Endothelial cell of umbilical vein (primary cell): ENCODE results near the gene CD247. TPM values are rescaled to one million over a fixed set of nuclear protein-coding genes. Genes with fewer than 3 reads are reported as not detected.

Experiments used
- BruUV-seq: library from RNA; stranded (reverse); fragments of 400-500 nt; replicated peaks from 2 replicates; lab custom pipeline; 2021; lab: Mats Ljungman, UMichigan
- CTCF ChIA-PET: fragments of 300-600, 350-600 bp; sonication (Branson Sonifier 250); formaldehyde crosslinking; loops from one replicate; lab custom pipeline; 2021; ENCODE audit warnings: antibody characterized with exemption, inconsistent platforms; lab: Charles Lee
- POLR2A ChIA-PET: fragments of 300-600, 350-600 bp; sonication (Branson Sonifier 250); formaldehyde crosslinking; loops from one replicate; lab custom pipeline; 2021; ENCODE audit warnings: antibody characterized with exemption, inconsistent platforms; lab: Charles Lee
- DNase-seq: peaks from one replicate; pipeline ENCODE4 v3.0.0-alpha.2; 2011; ENCODE audit warnings: low read depth, low spot score
- FAIRE-seq: peaks from 2 replicates; lab custom pipeline; 2011; peaks lifted over from hg19 to GRCh38; lab: Jason Lieb, UNC
- H2AFZ ChIP-seq: 2 replicates; pipeline ENCODE4 v1.6.0; 2012; ENCODE audit warnings: low read depth, low read length, control low read depth, inconsistent platforms
- H3K27ac ChIP-seq: 2 replicates; pipeline ENCODE4 v1.5.1; 2011; ENCODE audit warnings: low read depth, mild to moderate bottlenecking, control low read depth, low read length, moderate library complexity; ENCODE audit not compliant: insufficient read depth
- H3K27me3 ChIP-seq, 2 experiments: 2 replicates each; pipeline versions ENCODE4 v1.6.0 to v1.6.1; 2011; ENCODE audit warnings: low read length in 2 of 2, mixed read lengths in 1 of 2; ENCODE audit not compliant: control insufficient read depth in 2 of 2, insufficient read depth in 2 of 2
- H3K36me3 ChIP-seq, 2 experiments: 2 replicates in 1 of 2; 3 replicates in 1 of 2; pipeline ENCODE4 v1.5.1; 2011; ENCODE audit warnings: low read length in 2 of 2, mild to moderate bottlenecking in 1 of 2, moderate library complexity in 1 of 2; ENCODE audit not compliant: control insufficient read depth in 2 of 2, insufficient read depth in 2 of 2; ENCODE audit errors: extremely low read depth in 1 of 2
- H3K4me1 ChIP-seq: 3 replicates; pipeline ENCODE4 v1.5.1; 2011; ENCODE audit warnings: mild to moderate bottlenecking, low read length; ENCODE audit not compliant: control insufficient read depth, insufficient read depth; ENCODE audit errors: extremely low read depth
- H3K4me2 ChIP-seq: 2 replicates; pipeline ENCODE4 v1.6.1; 2011; ENCODE audit warnings: low read length, control low read depth, mixed read lengths; ENCODE audit not compliant: insufficient read depth
- H3K4me3 ChIP-seq, 3 experiments: fragments of 200-600 bp in 1 of 3; sonication (generic), shearing (Covaris generic) in 1 of 3; replicated peaks in 1 of 3; 2 replicates each; pipeline ENCODE4 v1.5.1; 2011 to 2016; ENCODE audit warnings: control low read depth in 3 of 3, low read length in 3 of 3, mild to moderate bottlenecking in 2 of 3, inconsistent platforms in 1 of 3, low read depth in 1 of 3, moderate library complexity in 1 of 3; ENCODE audit not compliant: insufficient read depth in 1 of 3
- H3K79me2 ChIP-seq: 2 replicates; pipeline ENCODE4 v1.6.0; 2012; ENCODE audit warnings: low read length, inconsistent platforms; ENCODE audit not compliant: control insufficient read depth, insufficient read depth
- H3K9ac ChIP-seq: replicated peaks from 2 replicates; pipeline ENCODE3; 2011; ENCODE audit warnings: low read length, control low read depth; ENCODE audit not compliant: insufficient read depth; ENCODE audit errors: extremely low read depth
- H3K9me1 ChIP-seq: replicated peaks from 3 replicates; pipeline ENCODE4 v1.6.0; 2011; ENCODE audit warnings: mild to moderate bottlenecking, low read length; ENCODE audit not compliant: control insufficient read depth, insufficient read depth; ENCODE audit errors: extremely low read depth
- H3K9me3 ChIP-seq: replicated peaks from 2 replicates; pipeline ENCODE4 v1.5.1; 2012; ENCODE audit warnings: low read length, inconsistent platforms; ENCODE audit not compliant: control insufficient read depth, insufficient read depth
- H4K20me1 ChIP-seq: replicated peaks from 2 replicates; pipeline ENCODE3; 2011; ENCODE audit warnings: mild to moderate bottlenecking, low read length; ENCODE audit not compliant: control insufficient read depth, insufficient read depth; ENCODE audit errors: extremely low read depth
- EZH2 ChIP-seq: IDR thresholded peaks from 2 replicates; pipeline ENCODE4 v1.6.1; 2012; ENCODE audit warnings: borderline replicate concordance, low read depth, mild to moderate bottlenecking, moderate library complexity, low read length, inconsistent platforms; ENCODE audit not compliant: severe bottlenecking
- FOS ChIP-seq: IDR thresholded peaks from 2 replicates; pipeline ENCODE4 v1.6.1; 2011; ENCODE audit warnings: mild to moderate bottlenecking, low read length, moderate library complexity, borderline replicate concordance; ENCODE audit not compliant: insufficient read depth
- GATA2 ChIP-seq: IDR thresholded peaks from 2 replicates; pipeline ENCODE4 v1.7.0; 2011; ENCODE audit warnings: low read depth, mild to moderate bottlenecking, moderate library complexity, mixed read lengths, low read length; ENCODE audit not compliant: insufficient read length, insufficient read depth
- JUN ChIP-seq: IDR thresholded peaks from 2 replicates; pipeline ENCODE4 v1.6.1; 2011; ENCODE audit warnings: borderline replicate concordance, low read depth; ENCODE audit not compliant: insufficient read length, insufficient read depth
- MYC ChIP-seq: IDR thresholded peaks from one replicate; pipeline ENCODE4 v1.6.1; 2011; ENCODE audit warnings: mild to moderate bottlenecking, low read depth, low read length
- POLR2A ChIP-seq: IDR thresholded peaks from 2 replicates; pipeline ENCODE4 v1.6.1; 2012; ENCODE audit warnings: low read depth, mild to moderate bottlenecking, control low read depth, low read length
- POLR2AphosphoS5 ChIP-seq: IDR thresholded peaks from 2 replicates; pipeline ENCODE4 v1.6.1; 2012; ENCODE audit warnings: low read depth, mild to moderate bottlenecking, control low read depth, low read length, moderate library complexity; ENCODE audit not compliant: insufficient read depth
- dilution Hi-C: fragments of 300-500 bp; cut with MboI; formaldehyde crosslinking; loops from one replicate; pipeline ENCODE4 v1.15.0; 2019; ENCODE audit warnings: low sequenced_read_pairs; ENCODE audit not compliant: extremely low pct_ligation_motif_present
- intact Hi-C: fragments of 100-400 bp; cut with micrococcal nuclease; formaldehyde crosslinking; loops from one replicate; pipeline ENCODE4 v1.10.0; 2022
- polyA plus RNA-seq, 4 experiments: library from polyadenylated mRNA; depleted of rRNA in 3 of 4; stranded (reverse) in 3 of 4; unstranded in 1 of 4; fragments of >200 nt; gene quantifications; 2 replicates each; pipeline versions ENCODE4 v1.2.1 to v1.2.3, GENCODE V29; 2011 to 2012; ENCODE audit warnings: missing spikeins in 1 of 4
- total RNA-seq: library from RNA; stranded (reverse); gene quantifications from 2 replicates; pipeline ENCODE4 v1.2.3, GENCODE V29; 2021
- TF ChIP-seq, protein P1 (sequence below), 2 donors: IDR thresholded peaks; 1 replicate in 1 of 2; 2 replicates in 1 of 2; pipeline ENCODE4 v1.5.1; 2011; ENCODE audit warnings: low read length in 2 of 2, mild to moderate bottlenecking in 2 of 2, moderate library complexity in 2 of 2, control low read depth in 1 of 2, inconsistent platforms in 1 of 2, low read depth in 1 of 2; ENCODE audit not compliant: insufficient read depth in 1 of 2; ENCODE audit errors: extremely low read depth in 1 of 2
- TF ChIP-seq, protein P2 (sequence below): IDR thresholded peaks from 2 replicates; pipeline ENCODE4 v1.6.1; 2011; ENCODE audit not compliant: insufficient read depth, insufficient read length

CD247 gene
- total and polyA plus RNA-seq, 2 donors (not counting 3 experiments of a cell fraction or from before 2014, with no cell fraction given) = not detected

DNA sequence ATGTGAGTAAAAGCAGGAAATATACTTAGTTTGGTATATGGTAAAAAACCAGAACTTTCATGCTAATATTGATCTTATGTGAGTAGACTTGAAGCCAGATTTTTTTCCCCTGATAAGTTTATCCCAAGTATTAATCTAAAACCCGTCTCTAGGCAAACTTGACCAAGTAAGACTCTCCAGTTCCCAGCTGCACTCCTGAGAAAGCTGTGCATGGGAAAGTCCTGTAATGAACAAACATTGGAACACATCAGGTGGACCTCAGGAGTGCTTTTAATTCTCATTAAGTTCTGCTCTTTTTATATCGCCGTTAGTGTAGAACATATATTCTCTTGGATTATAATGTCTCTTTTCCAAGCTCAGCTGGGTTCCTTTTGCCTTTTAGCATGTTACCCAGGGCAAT, 105.0 kb downstream of the CD247 start:
- no TSS peak for BruUV-seq
- Histone ChIP-seq H3K27me3 (no peaks in the 10 kb centered on the region), H3K9ac (no peak overlapping the region), H3K4me2 (no peak overlapping the region), H3K27ac (no peak overlapping the region), H3K79me2 (no peaks in the 10 kb centered on the region), H2AFZ (no peak overlapping the region), H3K9me3 (no peaks in the 10 kb centered on the region), H3K4me3 (no peak overlapping the region), H4K20me1 (no peaks in the 10 kb centered on the region), H3K9me1 (no peaks in the 10 kb centered on the region), H3K4me1 (no peaks in the 10 kb centered on the region), H3K36me3 (peaks cover 4 to 8% of the 10 kb centered on the region in 2 experiments)
- TF ChIP-seq, protein P1, sequence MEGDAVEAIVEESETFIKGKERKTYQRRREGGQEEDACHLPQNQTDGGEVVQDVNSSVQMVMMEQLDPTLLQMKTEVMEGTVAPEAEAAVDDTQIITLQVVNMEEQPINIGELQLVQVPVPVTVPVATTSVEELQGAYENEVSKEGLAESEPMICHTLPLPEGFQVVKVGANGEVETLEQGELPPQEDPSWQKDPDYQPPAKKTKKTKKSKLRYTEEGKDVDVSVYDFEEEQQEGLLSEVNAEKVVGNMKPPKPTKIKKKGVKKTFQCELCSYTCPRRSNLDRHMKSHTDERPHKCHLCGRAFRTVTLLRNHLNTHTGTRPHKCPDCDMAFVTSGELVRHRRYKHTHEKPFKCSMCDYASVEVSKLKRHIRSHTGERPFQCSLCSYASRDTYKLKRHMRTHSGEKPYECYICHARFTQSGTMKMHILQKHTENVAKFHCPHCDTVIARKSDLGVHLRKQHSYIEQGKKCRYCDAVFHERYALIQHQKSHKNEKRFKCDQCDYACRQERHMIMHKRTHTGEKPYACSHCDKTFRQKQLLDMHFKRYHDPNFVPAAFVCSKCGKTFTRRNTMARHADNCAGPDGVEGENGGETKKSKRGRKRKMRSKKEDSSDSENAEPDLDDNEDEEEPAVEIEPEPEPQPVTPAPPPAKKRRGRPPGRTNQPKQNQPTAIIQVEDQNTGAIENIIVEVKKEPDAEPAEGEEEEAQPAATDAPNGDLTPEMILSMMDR (IDR thresholded peaks at IDR 0.05; ENCODE audit: extremely low read depth in 1 of 2, insufficient read depth in 1 of 2, low read depth in 1 of 2, low read length in 2 of 2) = no peak
- no peak for TF ChIP-seq GATA2
- no peak for TF ChIP-seq MYC
- TF ChIP-seq FOS = no peak
- no peak for TF ChIP-seq POLR2AphosphoS5
- TF ChIP-seq, protein P2, sequence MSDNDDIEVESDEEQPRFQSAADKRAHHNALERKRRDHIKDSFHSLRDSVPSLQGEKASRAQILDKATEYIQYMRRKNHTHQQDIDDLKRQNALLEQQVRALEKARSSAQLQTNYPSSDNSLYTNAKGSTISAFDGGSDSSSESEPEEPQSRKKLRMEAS = no peak
- TF ChIP-seq EZH2 = no peak
- TF ChIP-seq JUN = no peak
- TF ChIP-seq POLR2A = no peak
- intact Hi-C loops = no loop called here
- ChIA-PET POLR2A (no interaction called here), CTCF (interaction anchor here (1.0 to 2.1 kb wide), 3 partner anchors 12 to 146 kb away, joined by 3 to 8 read pairs (median 3); no protein-coding TSS in a partner anchor)
- dilution Hi-C loops = no loop called here
- DNase-seq (no peak), FAIRE-seq (no peak)
